ENCODE results near the gene ULK4.
"Not testable (repeated sequence)": the region's sequence is repeated elsewhere in the genome, so short reads cannot be mapped to it uniquely, and the experiment has no call there.

ULK4 gene

DNA sequence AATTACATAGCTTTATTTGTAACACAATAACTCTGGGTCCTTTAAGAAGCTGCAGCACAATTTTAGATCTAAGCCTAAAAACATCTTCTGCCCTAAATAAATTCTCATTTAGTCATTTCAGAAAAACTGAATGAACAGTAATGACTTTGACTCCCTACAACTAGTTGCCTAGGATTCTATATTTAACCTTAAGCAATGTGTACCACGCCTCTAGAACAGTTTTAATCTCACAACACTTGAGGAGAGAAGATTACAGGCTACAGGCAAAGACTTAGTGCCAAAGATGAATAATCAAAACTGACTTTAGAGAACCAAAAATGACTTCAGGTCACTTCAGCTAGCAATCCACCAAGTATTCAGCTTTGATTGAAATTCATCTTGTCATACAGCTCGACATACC is 192.8 kb downstream of the ULK4 start:
- Histone ChIP-seq H3K4me3 (ENCODE audit: low read length) (no peak overlapping the region), H3K36me3 (ENCODE audit: control insufficient read depth, low read length) (no peaks in the 10 kb centered on the region), H3K4me2 (ENCODE audit: low read length) (no peak overlapping the region), H3K27me3 (ENCODE audit: control insufficient read depth, low read length) (no peaks in the 10 kb centered on the region), H3K27ac (ENCODE audit: low read depth, low read length) (no peak overlapping the region), H3K79me2 (ENCODE audit: control insufficient read depth, low read length) (no peaks in the 10 kb centered on the region), H3K4me1 (ENCODE audit: control insufficient read depth, low read length) (no peaks in the 10 kb centered on the region), H3K9me2 (replicated peaks; ENCODE audit: control insufficient read depth, low read length) (no peaks in the 10 kb centered on the region), H3K9me3 (ENCODE audit: control insufficient read depth, insufficient read depth, low read length) (no peaks in the 10 kb centered on the region), H3F3A (ENCODE audit: control insufficient read depth, insufficient read depth) (no peaks in the 10 kb centered on the region), H4K20me1 (ENCODE audit: control insufficient read depth, insufficient read depth, low read depth, low read length) (no peaks in the 10 kb centered on the region)
- TF ChIP-seq, protein P1, sequence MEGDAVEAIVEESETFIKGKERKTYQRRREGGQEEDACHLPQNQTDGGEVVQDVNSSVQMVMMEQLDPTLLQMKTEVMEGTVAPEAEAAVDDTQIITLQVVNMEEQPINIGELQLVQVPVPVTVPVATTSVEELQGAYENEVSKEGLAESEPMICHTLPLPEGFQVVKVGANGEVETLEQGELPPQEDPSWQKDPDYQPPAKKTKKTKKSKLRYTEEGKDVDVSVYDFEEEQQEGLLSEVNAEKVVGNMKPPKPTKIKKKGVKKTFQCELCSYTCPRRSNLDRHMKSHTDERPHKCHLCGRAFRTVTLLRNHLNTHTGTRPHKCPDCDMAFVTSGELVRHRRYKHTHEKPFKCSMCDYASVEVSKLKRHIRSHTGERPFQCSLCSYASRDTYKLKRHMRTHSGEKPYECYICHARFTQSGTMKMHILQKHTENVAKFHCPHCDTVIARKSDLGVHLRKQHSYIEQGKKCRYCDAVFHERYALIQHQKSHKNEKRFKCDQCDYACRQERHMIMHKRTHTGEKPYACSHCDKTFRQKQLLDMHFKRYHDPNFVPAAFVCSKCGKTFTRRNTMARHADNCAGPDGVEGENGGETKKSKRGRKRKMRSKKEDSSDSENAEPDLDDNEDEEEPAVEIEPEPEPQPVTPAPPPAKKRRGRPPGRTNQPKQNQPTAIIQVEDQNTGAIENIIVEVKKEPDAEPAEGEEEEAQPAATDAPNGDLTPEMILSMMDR (IDR thresholded peaks at IDR 0.05; ENCODE audit: low read depth, low read length, poor library complexity, severe bottlenecking), result no peak
- TF ChIP-seq EZH2phosphoT487 (IDR thresholded peaks at IDR 0.05; ENCODE audit: borderline replicate concordance, low read length), result no peak

DNA sequence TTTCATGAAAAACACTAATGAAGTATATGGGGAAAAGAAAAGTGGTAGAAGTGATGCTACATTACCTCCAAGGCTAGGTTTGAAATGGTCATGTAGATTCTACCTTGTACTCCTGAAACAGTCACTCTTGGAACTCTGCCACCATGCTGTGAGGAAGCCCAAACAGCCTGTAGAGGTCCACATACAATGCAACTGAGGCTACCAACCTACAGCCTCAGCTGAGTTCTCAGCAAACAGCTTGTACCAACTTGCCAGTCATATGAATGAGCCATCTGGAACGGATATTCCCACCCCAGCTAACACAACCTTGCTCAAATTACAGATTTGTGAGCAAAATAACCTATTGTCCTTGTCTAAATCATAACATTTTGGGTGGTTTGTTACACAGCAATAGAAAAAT is 193.5 kb downstream of the ULK4 start:
- no peaks in the 10 kb centered on the region for H3K27me3 ChIP-seq (ENCODE audit: control insufficient read depth, low read length)
- no peaks in the 10 kb centered on the region for H3K9me2 ChIP-seq (replicated peaks; ENCODE audit: control insufficient read depth, low read length)
- H3K27ac ChIP-seq (ENCODE audit: low read depth, low read length), result no peak overlapping the region
- no peaks in the 10 kb centered on the region for H3K79me2 ChIP-seq (ENCODE audit: control insufficient read depth, low read length)
- no peaks in the 10 kb centered on the region for H3K36me3 ChIP-seq (ENCODE audit: control insufficient read depth, low read length)
- H3K4me1 ChIP-seq (ENCODE audit: control insufficient read depth, low read length), result no peaks in the 10 kb centered on the region
- H3K9me3 ChIP-seq (ENCODE audit: control insufficient read depth, insufficient read depth, low read length), result no peaks in the 10 kb centered on the region
- H3K4me2 ChIP-seq (ENCODE audit: low read length), result no peak overlapping the region
- no peaks in the 10 kb centered on the region for H3F3A ChIP-seq (ENCODE audit: control insufficient read depth, insufficient read depth)
- TF ChIP-seq, protein P1 (IDR thresholded peaks at IDR 0.05; ENCODE audit: low read depth, low read length, poor library complexity, severe bottlenecking), result no peak
- TF ChIP-seq EZH2phosphoT487 (IDR thresholded peaks at IDR 0.05; ENCODE audit: borderline replicate concordance, low read length), result no peak
- H3K4me3 ChIP-seq (ENCODE audit: low read length), result no peak overlapping the region
- H4K20me1 ChIP-seq (ENCODE audit: control insufficient read depth, insufficient read depth, low read depth, low read length), result no peaks in the 10 kb centered on the region

DNA sequence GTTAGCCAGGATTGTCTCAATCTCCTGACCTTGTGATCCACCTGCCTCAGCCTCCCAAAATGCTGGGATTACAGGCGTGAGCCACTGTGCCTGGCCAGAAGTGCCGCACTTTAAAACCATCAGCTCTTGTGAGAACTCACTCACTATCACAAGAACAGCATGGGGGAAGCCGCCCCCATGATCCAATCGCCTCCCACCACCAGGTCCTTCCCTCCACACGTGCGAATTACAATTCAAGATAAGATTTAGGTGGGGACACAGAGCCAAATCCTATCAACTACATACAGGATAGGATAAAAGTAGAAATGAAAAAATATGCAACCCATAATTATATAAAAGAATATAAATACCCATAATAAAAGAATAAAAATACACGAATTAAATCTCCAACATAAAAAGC is 199.0 kb downstream of the ULK4 start:
- not testable (repeated sequence) for H3K9me2 ChIP-seq (replicated peaks; ENCODE audit: control insufficient read depth, low read length); H4K20me1 ChIP-seq (ENCODE audit: control insufficient read depth, insufficient read depth, low read depth, low read length); H3F3A ChIP-seq (ENCODE audit: control insufficient read depth, insufficient read depth); H3K27me3 ChIP-seq (ENCODE audit: control insufficient read depth, low read length); H3K79me2 ChIP-seq (ENCODE audit: control insufficient read depth, low read length); H3K4me3 ChIP-seq (ENCODE audit: low read length); H3K9me3 ChIP-seq (ENCODE audit: control insufficient read depth, insufficient read depth, low read length); H3K36me3 ChIP-seq (ENCODE audit: control insufficient read depth, low read length); H3K27ac ChIP-seq (ENCODE audit: low read depth, low read length); H3K4me1 ChIP-seq (ENCODE audit: control insufficient read depth, low read length); H3K4me2 ChIP-seq (ENCODE audit: low read length)

DNA sequence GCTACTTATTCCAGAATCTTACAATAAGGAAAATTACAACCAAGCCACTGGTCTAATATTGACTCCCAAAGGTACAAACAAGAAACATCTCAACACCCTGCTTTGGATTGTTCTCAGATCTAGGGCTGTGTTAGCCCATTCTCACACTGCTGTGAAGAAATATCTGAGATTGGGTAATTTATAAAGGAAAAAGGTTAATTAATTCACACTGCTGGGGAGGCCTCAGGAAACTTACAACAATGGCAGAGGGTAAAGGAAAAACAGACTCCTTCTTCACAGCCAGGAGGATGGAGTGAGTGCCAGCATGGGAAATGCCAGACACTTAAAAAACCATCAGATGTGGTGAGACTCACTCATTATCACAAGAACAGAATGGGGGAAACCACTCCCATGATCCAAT is 208.3 kb downstream of the ULK4 start:
- H3F3A ChIP-seq (ENCODE audit: control insufficient read depth, insufficient read depth), result no peaks in the 10 kb centered on the region
- H3K9me2 ChIP-seq (replicated peaks; ENCODE audit: control insufficient read depth, low read length), result no peaks in the 10 kb centered on the region
- no peaks in the 10 kb centered on the region for H3K79me2 ChIP-seq (ENCODE audit: control insufficient read depth, low read length)
- no peaks in the 10 kb centered on the region for H3K9me3 ChIP-seq (ENCODE audit: control insufficient read depth, insufficient read depth, low read length)
- H3K4me1 ChIP-seq (ENCODE audit: control insufficient read depth, low read length), result no peaks in the 10 kb centered on the region
- no peaks in the 10 kb centered on the region for H3K36me3 ChIP-seq (ENCODE audit: control insufficient read depth, low read length)
- H3K27ac ChIP-seq (ENCODE audit: low read depth, low read length), result no peak overlapping the region
- no peak overlapping the region for H3K4me2 ChIP-seq (ENCODE audit: low read length)
- TF ChIP-seq, protein P1 (IDR thresholded peaks at IDR 0.05; ENCODE audit: low read depth, low read length, poor library complexity, severe bottlenecking), result no peak
- no peak for TF ChIP-seq EZH2phosphoT487 (IDR thresholded peaks at IDR 0.05; ENCODE audit: borderline replicate concordance, low read length)
- H4K20me1 ChIP-seq (ENCODE audit: control insufficient read depth, insufficient read depth, low read depth, low read length), result no peaks in the 10 kb centered on the region
- H3K4me3 ChIP-seq (ENCODE audit: low read length), result no peak overlapping the region
- no peaks in the 10 kb centered on the region for H3K27me3 ChIP-seq (ENCODE audit: control insufficient read depth, low read length)

Measured in DOHH2 (cell line).